Stomach smooth muscle (tissue), 2 donors: ENCODE measurements around the gene ZNF740.

Experiments
- H3K27ac ChIP-seq: one replicate; pipeline ENCODE4 v1.7.0; 2013; ENCODE audit warnings: mild to moderate bottlenecking, low read length, inconsistent platforms
- H3K27me3 ChIP-seq, 2 donors: one replicate each; pipeline ENCODE4 v1.7.0; 2013; ENCODE audit warnings: low read length in 2 of 2; ENCODE audit not compliant: insufficient read depth in 2 of 2, control insufficient read depth in 1 of 2
- H3K36me3 ChIP-seq, 2 donors: one replicate each; pipeline ENCODE4 v1.7.0; 2013; ENCODE audit warnings: low read length in 2 of 2; ENCODE audit not compliant: control insufficient read depth in 2 of 2, insufficient read depth in 2 of 2
- H3K4me1 ChIP-seq: one replicate; pipeline ENCODE4 v1.7.0; 2013; ENCODE audit warnings: low read length; ENCODE audit not compliant: control insufficient read depth, insufficient read depth
- H3K4me3 ChIP-seq, 2 donors: one replicate each; pipeline ENCODE4 v1.7.0; 2013; ENCODE audit warnings: low read length in 2 of 2
- H3K9ac ChIP-seq, 2 donors: one replicate each; pipeline ENCODE4 v1.7.0; 2013; ENCODE audit warnings: low read length in 2 of 2, mild to moderate bottlenecking in 1 of 2
- H3K9me3 ChIP-seq, 2 donors: one replicate each; pipeline ENCODE4 v1.7.0; 2013; ENCODE audit warnings: low read length in 2 of 2; ENCODE audit not compliant: control insufficient read depth in 2 of 2
- donor health status: healthy.
- donor health status: Pancreatic carcinoma.

Gene ZNF740

GRCh38 chr12:53185582-53186153 is 5.1 kb downstream of the ZNF740 start:
- no peaks in the 10 kb centered on the region for H3K9me3 ChIP-seq
- no peak overlapping the region for H3K9ac ChIP-seq
- no peak overlapping the region for H3K27ac ChIP-seq
- H3K27me3 ChIP-seq: no peaks in the 10 kb centered on the region
- H3K4me1 ChIP-seq: peaks cover 40% of the 10 kb centered on the region
- H3K4me3 ChIP-seq: no peak overlapping the region
- H3K36me3 ChIP-seq: peaks cover 52% of the 10 kb centered on the region in 2 donors

GRCh38 chr12:53186745-53187144 is 6.2 kb downstream of the ZNF740 start:
- no peaks in the 10 kb centered on the region for H3K9me3 ChIP-seq
- H3K27me3 ChIP-seq: no peaks in the 10 kb centered on the region
- no peak overlapping the region for H3K4me3 ChIP-seq
- H3K9ac ChIP-seq: no peak overlapping the region
- peaks cover 31% of the 10 kb centered on the region for H3K4me1 ChIP-seq
- H3K36me3 ChIP-seq: peaks cover 51 to 57% of the 10 kb centered on the region in 2 donors
- no peak overlapping the region for H3K27ac ChIP-seq

DNA sequence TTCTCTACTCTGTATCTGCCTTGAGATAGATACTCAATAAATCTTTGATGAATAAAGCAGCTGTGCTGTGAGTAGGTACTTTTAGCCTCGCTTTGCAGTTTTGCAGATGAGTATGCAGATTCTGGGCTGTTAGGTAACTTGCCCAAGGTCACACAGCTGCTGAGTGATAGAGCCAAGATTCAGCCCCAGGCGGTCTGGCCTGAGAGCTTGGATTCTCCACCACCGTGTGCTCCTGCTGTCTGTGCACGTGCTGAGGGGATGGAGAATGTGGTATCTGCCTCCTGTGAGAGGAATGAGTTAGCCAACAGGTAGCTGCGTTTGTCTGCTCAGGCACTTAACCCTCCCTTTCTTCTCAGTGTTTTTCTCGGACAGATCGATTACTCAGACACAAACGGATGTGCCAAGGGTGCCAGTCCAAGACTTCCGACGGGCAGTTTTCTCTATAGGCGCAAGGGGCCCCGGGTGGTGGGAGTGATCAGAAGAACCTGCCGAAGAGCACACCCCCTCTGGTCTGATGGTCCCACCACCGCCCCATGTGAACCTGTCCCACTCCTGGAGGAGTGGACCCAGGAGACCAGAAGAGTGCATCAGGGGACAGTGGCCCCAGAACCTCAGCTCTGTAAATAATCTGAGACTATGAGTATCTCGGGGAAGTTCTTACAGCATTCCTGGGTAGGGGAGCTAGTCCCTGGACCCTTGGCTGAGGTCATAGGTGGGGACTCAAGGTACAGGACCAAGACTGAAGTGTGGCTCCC is 6.8 kb downstream of the ZNF740 start:
- Histone ChIP-seq H3K4me3 (no peak overlapping the region), H3K27me3 (no peaks in the 10 kb centered on the region), H3K27ac (no peak overlapping the region), H3K9me3 (no peaks in the 10 kb centered on the region), H3K4me1 (peaks cover 25% of the 10 kb centered on the region), H3K36me3 (peaks cover 45 to 54% of the 10 kb centered on the region in 2 donors), H3K9ac (no peak overlapping the region)

DNA sequence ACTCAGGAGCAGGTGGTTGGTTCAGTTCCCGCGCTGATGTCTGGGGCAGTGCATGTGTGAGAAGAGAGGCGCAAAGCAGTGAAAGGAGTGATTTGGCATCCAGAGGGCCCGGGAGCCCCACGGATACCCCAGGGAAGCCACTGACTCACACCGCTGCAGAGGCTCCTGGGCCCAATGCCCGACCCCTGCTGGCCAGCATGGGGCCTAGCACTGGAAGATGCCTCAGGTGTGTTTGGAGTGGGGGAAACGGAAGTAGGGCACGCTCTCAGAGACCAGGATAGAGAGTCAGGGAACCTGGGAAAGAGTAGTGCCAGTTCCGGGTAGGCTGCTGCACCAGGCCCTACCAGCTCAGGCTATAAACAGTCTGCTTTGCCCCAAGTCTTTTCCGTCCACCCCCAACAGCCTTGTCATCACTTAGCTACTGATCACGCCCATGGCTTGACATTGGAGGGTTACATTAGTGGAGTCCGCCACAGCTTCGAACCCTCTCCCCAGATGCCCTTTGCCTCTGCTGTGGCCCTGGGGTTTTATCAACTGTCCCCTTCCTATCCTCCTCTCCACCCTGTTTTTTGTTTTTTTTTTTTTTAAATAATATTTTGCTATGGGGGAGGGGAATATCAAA is 9.7 kb downstream of the ZNF740 start:
- Histone ChIP-seq H3K4me3 (no peak overlapping the region), H3K27ac (no peak overlapping the region), H3K9me3 (no peaks in the 10 kb centered on the region), H3K27me3 (no peaks in the 10 kb centered on the region), H3K36me3 (peaks cover 28 to 39% of the 10 kb centered on the region in 2 donors), H3K4me1 (peaks cover 6% of the 10 kb centered on the region), H3K9ac (no peak overlapping the region)

- H3K9ac ChIP-seq: peak overlapping the region in 1 of 2 donors; percentile 21
- H3K36me3 ChIP-seq: peaks cover 19 to 29% of the 10 kb centered on the region in 2 donors
- H3K4me3 ChIP-seq: no peak overlapping the region
- no peak overlapping the region for H3K27ac ChIP-seq
- peaks cover 6% of the 10 kb centered on the region for H3K4me1 ChIP-seq
- H3K27me3 ChIP-seq: no peaks in the 10 kb centered on the region
- no peaks in the 10 kb centered on the region for H3K9me3 ChIP-seq
Measured at GRCh38 chr12:53191096-53191884, 10.8 kb downstream of the ZNF740 start.

- Histone ChIP-seq H3K4me3 (no peak overlapping the region), H3K9ac (no peak overlapping the region), H3K9me3 (no peaks in the 10 kb centered on the region)
Measured at GRCh38 chr12:53191885-53192530, 11.5 kb downstream of the ZNF740 start.

DNA sequence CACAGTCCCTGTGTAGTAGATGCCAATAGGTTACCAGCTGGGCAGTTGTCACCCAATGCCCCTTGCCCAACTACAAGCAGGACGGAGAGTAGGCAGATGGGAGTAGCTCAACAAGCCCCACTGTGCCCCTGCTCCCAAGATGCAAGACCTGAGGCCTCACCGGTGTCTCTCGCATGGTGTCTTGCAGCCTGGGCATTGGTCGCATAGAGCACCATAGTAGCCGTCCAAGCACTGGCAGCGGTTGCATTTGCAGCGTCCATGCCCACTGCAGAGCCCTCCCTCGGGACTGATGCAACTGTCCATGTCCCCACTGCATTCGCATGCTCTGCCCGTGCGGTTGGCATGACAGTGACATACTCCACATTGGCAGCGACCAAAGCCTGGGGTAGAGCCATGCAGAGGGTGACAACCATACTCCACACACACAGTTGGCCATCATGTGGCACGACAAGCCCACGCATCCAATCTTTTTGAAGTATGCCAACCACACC is 12.1 kb downstream of the ZNF740 start:
- H3K4me1 ChIP-seq: peaks cover 11% of the 10 kb centered on the region
- H3K27me3 ChIP-seq: no peaks in the 10 kb centered on the region
- H3K36me3 ChIP-seq: peaks cover 6 to 16% of the 10 kb centered on the region in 2 donors
- no peak overlapping the region for H3K9ac ChIP-seq
- H3K9me3 ChIP-seq: no peaks in the 10 kb centered on the region
- H3K27ac ChIP-seq: no peak overlapping the region
- H3K4me3 ChIP-seq: no peak overlapping the region

More at GRCh38 chr12:53191885-53192530, 11.5 kb downstream of the ZNF740 start:
- H3K27ac ChIP-seq: no peak overlapping the region
- no peaks in the 10 kb centered on the region for H3K27me3 ChIP-seq
- peaks cover 12 to 22% of the 10 kb centered on the region in 2 donors for H3K36me3 ChIP-seq
- peaks cover 6% of the 10 kb centered on the region for H3K4me1 ChIP-seq

DNA sequence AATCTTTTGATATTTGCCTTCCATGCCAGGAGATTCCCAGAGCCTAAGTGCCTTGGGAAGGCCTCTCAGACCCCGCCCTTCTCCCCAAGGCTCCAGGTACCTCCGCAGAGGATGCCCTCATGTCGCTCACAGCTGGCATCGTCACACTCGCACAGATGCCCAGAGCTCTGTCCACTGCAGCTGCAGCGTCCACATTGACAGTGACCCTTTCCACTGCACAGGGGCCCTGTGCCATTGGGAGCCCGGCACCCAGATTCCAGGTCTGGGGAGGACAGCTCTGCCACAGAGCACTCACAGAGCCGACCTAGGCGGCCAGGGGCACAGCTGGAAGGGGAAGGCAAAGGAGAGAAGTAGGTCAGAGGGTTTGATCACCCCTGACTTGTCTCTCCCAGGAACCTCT is 12.5 kb downstream of the ZNF740 start:
- Histone ChIP-seq H3K36me3 (peaks cover 3 to 13% of the 10 kb centered on the region in 2 donors), H3K27ac (no peak overlapping the region), H3K9ac (no peak overlapping the region), H3K4me3 (no peak overlapping the region), H3K9me3 (no peaks in the 10 kb centered on the region), H3K4me1 (peaks cover 16% of the 10 kb centered on the region), H3K27me3 (no peaks in the 10 kb centered on the region)

DNA sequence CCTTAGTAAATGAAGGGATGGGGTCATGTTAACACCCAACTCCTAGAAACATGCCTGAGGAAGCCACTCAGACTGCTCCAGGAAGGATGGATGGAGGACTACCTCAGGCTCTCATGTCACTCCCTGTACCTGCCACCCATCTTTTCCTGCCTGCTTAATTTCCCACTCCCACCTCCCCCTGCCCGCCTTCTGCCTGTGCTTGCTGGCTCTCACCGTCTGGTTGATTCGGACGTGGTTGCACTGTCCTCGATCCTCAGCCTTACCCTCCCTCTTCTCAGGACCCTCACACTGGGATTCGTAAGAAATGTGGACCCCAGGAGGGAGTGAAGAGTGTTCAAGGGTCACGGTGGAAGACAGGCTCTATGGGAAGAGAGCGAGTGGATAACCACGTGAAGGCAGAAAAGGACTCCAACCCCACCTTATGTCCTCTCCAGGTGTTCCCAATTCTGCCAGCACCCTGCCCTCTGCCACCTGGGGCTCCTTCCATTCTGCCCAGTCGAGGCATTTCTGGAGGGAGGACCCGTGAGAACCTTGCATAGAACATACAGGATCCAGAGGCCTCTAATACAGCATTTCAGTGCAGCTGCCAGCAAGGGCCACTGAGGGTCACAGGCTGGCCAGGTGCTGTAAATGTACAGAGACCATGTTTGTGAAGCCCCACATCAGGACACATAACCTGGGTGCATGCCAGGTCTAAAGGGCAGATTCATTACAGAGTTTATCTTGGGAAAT is 13.6 kb downstream of the ZNF740 start:
- peaks cover 17% of the 10 kb centered on the region for H3K4me1 ChIP-seq
- H3K27me3 ChIP-seq: no peaks in the 10 kb centered on the region
- H3K27ac ChIP-seq: no peak overlapping the region
- no peaks in the 10 kb centered on the region for H3K9me3 ChIP-seq
- peaks cover 0 to 5% of the 10 kb centered on the region in 2 donors for H3K36me3 ChIP-seq
- H3K9ac ChIP-seq: peak overlapping the region in 1 of 2 donors; percentile 36
- H3K4me3 ChIP-seq: no peak overlapping the region
